HG03442 (cell line): ENCODE measurements around the gene SETD3.

Experiments used
- ATAC-seq: cut with Tn5 transposase; IDR thresholded peaks from one replicate; pipeline ENCODE4 v1.9.1; 2021; ENCODE audit warnings: mild to moderate bottlenecking, moderate library complexity; ENCODE audit not compliant: unreplicated experiment

The SETD3 gene

DNA sequence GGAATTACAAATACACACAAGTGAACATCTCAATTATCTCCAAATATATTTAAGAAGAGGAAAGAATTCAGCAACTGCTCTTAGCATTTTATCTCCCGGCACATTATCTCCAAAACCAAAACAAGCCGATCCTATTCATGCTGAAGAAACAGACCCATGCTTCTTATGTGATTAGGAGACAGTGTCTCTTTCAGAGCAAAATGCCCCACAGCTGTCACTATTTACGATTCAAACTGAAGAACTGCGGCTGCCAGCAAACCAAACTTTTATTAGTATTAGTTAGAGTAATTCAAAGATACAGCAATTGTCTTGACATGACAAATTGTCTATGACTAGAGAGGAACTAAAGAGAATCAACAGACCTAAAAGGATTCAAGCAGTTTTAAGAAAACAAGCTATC, 79.4 kb downstream of the SETD3 start:
- no peak for ATAC-seq

- ATAC-seq = no peak
Measured at GRCh38 chr14:99397698-99398097, 83.0 kb downstream of the SETD3 start.

GRCh38 chr14:99395909-99396530, 84.6 kb downstream of the SETD3 start:
- no peak for ATAC-seq

DNA sequence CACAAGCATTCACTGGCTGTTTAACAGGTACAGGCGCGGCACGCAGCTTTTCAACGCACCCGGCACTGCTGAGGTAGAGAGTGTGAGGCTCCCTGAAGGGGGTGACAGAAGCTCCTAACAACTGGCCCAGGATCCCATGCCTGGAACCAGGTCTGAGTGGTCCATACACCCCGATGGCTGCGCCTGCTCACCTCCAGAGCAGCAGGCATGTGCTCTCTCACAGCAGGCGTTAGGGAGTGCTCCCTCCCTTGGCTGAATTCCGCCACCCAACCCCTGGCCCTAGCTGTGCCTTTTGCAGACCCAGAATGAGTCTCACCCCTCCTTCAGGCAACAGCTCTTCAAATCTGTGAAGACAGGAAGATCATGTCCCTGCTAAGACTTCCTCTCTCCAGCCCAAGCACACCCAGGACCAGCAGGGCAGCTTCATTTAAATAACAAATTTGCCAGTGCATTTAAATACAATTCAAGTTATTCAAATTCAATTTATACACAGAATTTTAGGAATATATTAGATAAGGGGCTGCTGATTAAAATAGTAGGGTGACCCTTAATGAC, 86.0 kb downstream of the SETD3 start:
- ATAC-seq = no peak

DNA sequence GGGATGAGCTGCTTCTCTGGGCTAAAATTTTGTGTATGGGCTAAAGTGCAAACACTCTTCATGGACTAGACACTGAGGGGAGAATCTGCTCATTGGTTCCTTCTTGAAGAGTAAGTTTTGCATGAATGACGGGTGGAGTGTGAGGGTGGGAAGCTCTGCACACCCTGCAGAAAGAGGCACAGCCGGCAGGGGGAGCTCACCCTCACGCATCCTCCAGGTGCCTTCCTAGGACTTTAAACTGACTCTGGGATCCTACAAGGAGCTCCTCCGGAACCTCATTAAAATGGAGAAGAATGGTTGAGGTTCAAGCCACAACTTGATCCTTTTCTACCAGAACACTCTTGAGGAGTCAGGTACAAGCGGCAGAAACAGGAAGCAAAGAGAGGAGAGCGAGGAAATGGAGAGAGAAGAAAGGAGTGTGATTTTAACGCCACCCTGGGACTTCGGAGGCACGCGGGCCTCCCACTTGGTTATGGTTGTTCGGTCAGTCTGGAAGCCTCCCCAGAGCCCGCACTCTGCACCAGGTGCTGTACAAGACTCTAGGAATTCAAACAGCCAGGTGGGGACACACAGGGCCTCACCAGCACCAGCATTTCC, 87.5 kb downstream of the SETD3 start:
- peak; percentile 56 for ATAC-seq

DNA sequence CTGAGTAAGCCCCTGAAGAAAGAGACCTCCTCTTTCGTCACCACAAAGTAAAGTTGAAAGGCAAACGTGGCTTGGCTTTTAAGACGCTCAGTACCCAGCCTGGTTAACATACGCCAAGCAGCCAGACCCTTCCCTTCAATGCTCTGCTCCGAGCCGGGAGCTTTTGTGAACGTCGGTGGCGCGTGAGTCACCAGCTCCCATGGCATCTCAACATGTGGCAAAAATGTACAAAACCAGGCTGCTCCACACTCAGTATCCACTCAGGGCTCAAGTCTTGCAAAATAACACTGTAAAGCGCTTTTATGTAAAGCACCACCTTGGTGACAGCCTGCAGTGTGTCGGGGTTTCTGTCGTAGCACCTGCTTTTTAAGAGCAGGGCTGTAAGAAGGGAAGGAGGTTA, 89.0 kb downstream of the SETD3 start:
- no peak for ATAC-seq

DNA sequence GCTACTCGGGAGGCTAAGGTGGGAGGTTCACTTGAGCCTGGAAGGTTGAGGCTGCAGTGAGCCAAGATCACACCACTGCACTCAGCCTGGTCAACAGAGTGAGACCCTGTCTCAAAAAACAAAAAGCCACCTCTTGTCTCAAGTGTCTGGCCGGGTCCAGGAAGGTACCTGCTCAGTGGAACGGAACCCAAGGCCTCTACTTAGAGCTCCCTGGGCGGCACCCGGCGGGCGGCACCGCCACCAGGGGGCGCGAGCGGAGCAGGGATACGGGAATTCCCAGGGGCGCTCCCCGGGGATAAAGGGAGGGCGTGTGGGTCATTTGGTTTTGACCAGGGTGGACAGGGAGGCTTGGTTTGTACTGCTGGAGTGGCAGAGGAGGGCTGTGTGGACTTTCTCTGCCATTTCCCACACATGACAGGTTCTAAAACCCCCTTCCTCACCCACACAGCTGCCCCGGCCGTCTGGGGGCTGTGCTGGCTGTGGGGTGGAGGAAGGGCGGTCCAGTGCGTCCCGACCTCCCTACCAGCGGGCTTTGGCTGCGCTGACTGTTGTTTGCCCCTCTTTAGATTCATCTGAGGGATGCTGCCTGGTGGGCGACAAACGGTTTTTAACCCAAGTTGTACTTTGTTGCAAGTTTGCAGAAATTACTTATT, 91.4 kb downstream of the SETD3 start:
- ATAC-seq = no peak

- no peak for ATAC-seq
Measured at GRCh38 chr14:99388286-99388685, 92.4 kb downstream of the SETD3 start.

GRCh38 chr14:99387880-99388279, 92.8 kb downstream of the SETD3 start:
- no peak for ATAC-seq

GRCh38 chr14:99384450-99385417, 95.9 kb downstream of the SETD3 start:
- no peak for ATAC-seq

- ATAC-seq = no peak
Measured at GRCh38 chr14:99383472-99384449, 96.9 kb downstream of the SETD3 start.

DNA sequence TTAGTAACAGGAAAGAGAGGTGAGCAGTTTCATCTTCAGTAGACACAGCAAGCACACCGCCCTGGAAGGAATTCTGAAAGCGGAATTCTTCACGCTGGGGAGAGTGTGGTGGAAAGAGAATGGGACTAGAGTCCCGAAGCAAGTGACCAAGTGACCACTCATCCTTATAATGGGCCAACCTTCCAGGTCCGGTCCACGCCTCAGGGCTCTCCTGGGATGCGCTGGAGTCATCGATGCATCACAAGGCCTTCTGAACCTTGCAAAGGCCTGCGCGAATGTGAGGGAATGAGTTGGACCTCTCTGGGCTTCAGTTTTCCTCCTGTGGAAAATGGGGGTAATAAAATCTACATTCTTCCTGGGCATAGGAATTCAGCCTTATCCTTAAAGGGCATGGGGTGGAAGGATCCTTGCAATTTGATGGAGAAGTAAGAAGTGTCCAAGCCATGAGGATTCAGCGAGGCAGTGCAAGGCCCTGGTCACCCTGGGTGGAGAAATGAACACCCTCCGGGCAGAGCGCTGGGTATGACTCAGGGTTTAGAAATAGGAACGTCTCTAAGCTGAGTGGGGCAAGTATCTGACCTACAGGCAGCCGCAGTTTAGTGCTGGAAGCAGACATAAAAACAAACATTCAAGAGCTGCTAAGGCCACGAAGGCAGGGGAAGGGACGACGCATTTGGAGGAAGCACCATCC, 97.7 kb downstream of the SETD3 start:
- no peak for ATAC-seq

- ATAC-seq = no peak
Measured at GRCh38 chr14:99382071-99382470, 98.6 kb downstream of the SETD3 start.

GRCh38 chr14:99381688-99382060, 99.0 kb downstream of the SETD3 start:
- ATAC-seq = no peak

- no peak for ATAC-seq
Measured at GRCh38 chr14:99380991-99381687, 99.5 kb downstream of the SETD3 start.

- no peak for ATAC-seq
Measured at GRCh38 chr14:99380402-99380801, 100.3 kb downstream of the SETD3 start.

DNA sequence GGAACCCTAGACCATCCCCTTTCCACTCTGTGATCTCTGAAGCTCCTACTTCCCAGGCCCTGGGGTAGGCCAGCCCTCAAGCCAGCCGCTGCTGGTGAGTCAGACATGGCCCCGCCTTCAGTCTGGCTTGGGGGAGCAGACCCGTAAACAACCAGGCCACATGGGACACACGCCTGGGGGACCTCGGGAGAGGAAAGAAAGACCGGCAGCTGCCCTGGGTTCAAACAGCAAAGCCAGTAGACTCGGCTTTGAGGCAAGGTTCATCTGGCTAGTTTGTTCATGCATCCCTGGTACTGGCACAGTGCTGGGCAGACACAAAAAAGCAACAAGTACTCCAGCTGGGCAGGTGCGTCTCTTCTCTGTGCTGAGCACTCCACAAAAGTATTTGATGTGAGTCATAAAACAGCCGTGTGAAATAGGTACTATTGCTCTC, 101.9 kb downstream of the SETD3 start:
- no peak for ATAC-seq

GRCh38 chr14:99377951-99378350, 102.7 kb downstream of the SETD3 start:
- ATAC-seq = no peak

GRCh38 chr14:99374964-99375363, 105.7 kb downstream of the SETD3 start:
- no peak for ATAC-seq
